Activated CD4-positive, alpha-beta memory T cell treated with anti-CD3 and anti-CD28 coated beads, Interleukin-2, amount 10 ng/mL, durations not matched to agents 7 days and 5 days (primary cell): Measurements from ENCODE around the gene AMIGO1. TPM values are rescaled to one million over a fixed set of nuclear protein-coding genes. Genes with fewer than 3 reads are reported as not detected.

Experiments used
- CTCF ChIA-PET: fragments of 350-600 bp; sonication (Branson Sonifier 250); formaldehyde crosslinking; loops from one replicate; lab custom pipeline; 2021; ENCODE audit warnings: antibody characterized with exemption, inconsistent platforms; lab: Charles Lee
- POLR2A ChIA-PET: fragments of 350-600 bp; sonication (Branson Sonifier 250); formaldehyde crosslinking; loops from one replicate; lab custom pipeline; 2021; ENCODE audit warnings: antibody characterized with exemption; lab: Charles Lee
- DNase-seq: peaks from one replicate; pipeline ENCODE4 v3.0.0-alpha.2; 2020
- H3K27ac Mint-ChIP-seq: one replicate; pipeline ENCODE4 v1.8.0; 2021; ENCODE audit warnings: mild to moderate bottlenecking, mixed read lengths
- H3K27me3 Mint-ChIP-seq: one replicate; pipeline ENCODE4 v1.8.0; 2021; ENCODE audit warnings: mixed read lengths
- H3K36me3 Mint-ChIP-seq: one replicate; pipeline ENCODE4 v1.8.0; 2021; ENCODE audit warnings: low read depth, mixed read lengths
- H3K4me1 Mint-ChIP-seq: one replicate; pipeline ENCODE4 v1.8.0; 2021; ENCODE audit warnings: mixed read lengths
- H3K4me3 Mint-ChIP-seq: one replicate; pipeline ENCODE4 v1.8.0; 2021; ENCODE audit warnings: mild to moderate bottlenecking, mixed read lengths
- H3K9me3 Mint-ChIP-seq: one replicate; pipeline ENCODE4 v1.8.0; 2021; ENCODE audit warnings: mixed read lengths
- total RNA-seq, 2 experiments: library from RNA; stranded (reverse); gene quantifications; one replicate each; pipeline ENCODE4 v1.2.3, GENCODE V29; 2021

AMIGO1 gene
- total RNA-seq, 2 experiments from 2014 or later, result 1.2 to 1.3 TPM

DNA sequence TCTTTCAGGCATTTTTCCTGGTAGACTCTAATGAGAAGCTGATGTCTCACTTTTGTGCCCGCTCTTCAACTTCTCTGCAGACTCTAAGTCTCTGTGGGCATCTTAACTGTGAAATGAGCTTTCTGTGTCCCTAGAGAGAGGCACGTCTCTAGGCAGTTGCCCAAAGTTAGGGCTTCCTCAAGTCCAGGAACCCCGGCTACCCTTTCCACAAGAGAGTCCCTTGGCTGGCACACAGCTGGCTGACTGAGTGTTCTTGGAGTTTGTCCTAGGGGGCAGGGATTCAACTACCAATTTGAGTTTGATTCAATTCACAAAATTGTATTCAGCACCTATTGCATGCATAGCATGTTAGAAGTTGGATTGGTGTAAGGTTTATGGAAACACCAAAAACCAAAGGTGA lies 31.6 kb upstream of the AMIGO1 start:
- Mint-ChIP-seq H3K27me3 (peaks cover 1% of the 10 kb centered on the region), H3K36me3 (no peaks in the 10 kb centered on the region), H3K4me1 (peaks cover 2% of the 10 kb centered on the region), H3K4me3 (no peak overlapping the region), H3K9me3 (no peaks in the 10 kb centered on the region), H3K27ac (no peak overlapping the region)
- DNase-seq, result no peak
- ChIA-PET CTCF (interaction anchor here (1.0 to 17.9 kb wide), 7 partner anchors 8 to 470 kb away, joined by 3 to 779 read pairs (median 5); partner anchors contain the start of genes AHCYL1, ATXN7L2 and CYB561D1), POLR2A (interaction anchor here (1.2 kb wide), 2 partner anchors 57 to 90 kb away, joined by 3 read pairs; partner anchors contain the start of gene ATXN7L2)

DNA sequence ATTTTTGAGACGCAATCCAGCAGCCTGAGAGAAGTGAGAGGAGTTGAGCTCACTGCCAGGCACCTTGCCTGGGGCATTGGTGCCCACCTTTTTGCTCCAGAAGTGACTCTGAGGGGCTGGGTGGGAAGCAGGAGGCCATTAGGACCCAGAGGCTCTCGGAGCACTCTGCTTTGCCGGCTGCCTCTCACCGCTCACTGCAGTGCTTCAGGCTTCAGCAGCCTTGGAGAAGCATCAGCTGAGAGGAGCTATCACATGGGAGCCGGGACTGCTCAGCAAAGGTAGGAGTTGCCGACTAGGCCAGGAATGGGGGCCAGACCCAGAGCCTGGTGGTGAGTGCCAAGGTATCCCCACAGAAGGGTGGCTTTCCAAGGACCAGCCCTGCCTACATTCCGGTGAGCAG lies 30.1 kb upstream of the AMIGO1 start, which contains the start of gene GPR61:
GPR61 (plus strand) TSS at position 197 of the 400 bp plus-strand sequence. CDS start 3,151 bp downstream, outside the sequence.
- ChIA-PET CTCF (interaction anchor here (5.5 to 17.9 kb wide), 2 partner anchors 45 to 101 kb away, joined by 24 to 779 read pairs; partner anchors contain the start of genes ATXN7L2 and CYB561D1), POLR2A (interaction anchor here (1.6 to 2.2 kb wide), 2 partner anchors 9 to 56 kb away, joined by 4 to 7 read pairs; partner anchors contain the start of genes ATXN7L2 and GNAI3)
- no peak for DNase-seq
- no peaks in the 10 kb centered on the region for H3K4me1 Mint-ChIP-seq
- H3K27me3 Mint-ChIP-seq, result peaks cover 1% of the 10 kb centered on the region
- H3K27ac Mint-ChIP-seq, result no peak within 1 kb of the TSS
- no peaks in the 10 kb centered on the region for H3K9me3 Mint-ChIP-seq
- H3K36me3 Mint-ChIP-seq, result no peaks in the 10 kb centered on the region
- no peak within 1 kb of the TSS for H3K4me3 Mint-ChIP-seq

DNA sequence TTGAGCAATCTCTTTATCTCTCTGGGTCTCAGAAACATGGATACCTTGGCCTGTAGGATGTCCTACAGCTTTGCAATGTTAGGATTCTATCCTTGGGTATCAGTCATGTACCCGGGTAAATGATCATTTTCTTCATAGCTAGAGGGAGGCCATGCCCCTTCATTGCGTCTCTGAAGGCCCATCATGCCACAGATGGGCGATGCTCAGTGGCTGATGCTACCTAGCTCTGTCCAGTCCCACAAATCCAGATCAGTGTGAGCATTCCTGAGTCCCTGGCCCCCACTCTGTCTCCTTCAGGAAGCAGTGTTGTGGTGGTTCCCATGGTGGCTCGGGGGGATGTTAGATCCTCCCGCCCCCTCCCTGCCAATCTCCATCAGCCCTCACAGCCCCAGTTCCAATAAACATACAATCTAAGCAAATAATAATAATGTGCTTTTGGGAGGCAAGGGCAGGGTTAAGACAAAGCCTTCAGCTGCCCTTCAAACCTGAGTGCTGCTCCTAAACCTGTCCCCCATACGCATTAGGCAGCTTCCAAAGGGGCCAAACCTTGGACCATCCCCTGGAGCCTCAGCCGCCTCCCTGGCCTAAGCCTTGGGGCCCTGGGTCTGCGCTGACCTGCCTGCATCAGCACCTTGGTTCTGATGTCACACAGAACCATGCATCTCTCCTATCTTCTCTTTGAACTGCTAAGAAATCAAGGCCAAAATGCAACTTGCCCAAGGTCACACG lies 29.5 kb upstream of the AMIGO1 start:
- DNase-seq, result no peak
- no peak overlapping the region for H3K27ac Mint-ChIP-seq
- H3K27me3 Mint-ChIP-seq, result peaks cover 1% of the 10 kb centered on the region
- ChIA-PET POLR2A (interaction anchor here (1.6 to 2.2 kb wide), 2 partner anchors 10 to 55 kb away, joined by 4 to 7 read pairs; partner anchors contain the start of genes ATXN7L2 and GNAI3), CTCF (interaction anchor here (5.5 to 17.9 kb wide), 3 partner anchors 6 to 101 kb away, joined by 24 to 779 read pairs (median 52); partner anchors contain the start of genes ATXN7L2 and CYB561D1)
- H3K4me1 Mint-ChIP-seq, result no peaks in the 10 kb centered on the region
- H3K36me3 Mint-ChIP-seq, result no peaks in the 10 kb centered on the region
- H3K4me3 Mint-ChIP-seq, result no peak overlapping the region
- no peaks in the 10 kb centered on the region for H3K9me3 Mint-ChIP-seq

DNA sequence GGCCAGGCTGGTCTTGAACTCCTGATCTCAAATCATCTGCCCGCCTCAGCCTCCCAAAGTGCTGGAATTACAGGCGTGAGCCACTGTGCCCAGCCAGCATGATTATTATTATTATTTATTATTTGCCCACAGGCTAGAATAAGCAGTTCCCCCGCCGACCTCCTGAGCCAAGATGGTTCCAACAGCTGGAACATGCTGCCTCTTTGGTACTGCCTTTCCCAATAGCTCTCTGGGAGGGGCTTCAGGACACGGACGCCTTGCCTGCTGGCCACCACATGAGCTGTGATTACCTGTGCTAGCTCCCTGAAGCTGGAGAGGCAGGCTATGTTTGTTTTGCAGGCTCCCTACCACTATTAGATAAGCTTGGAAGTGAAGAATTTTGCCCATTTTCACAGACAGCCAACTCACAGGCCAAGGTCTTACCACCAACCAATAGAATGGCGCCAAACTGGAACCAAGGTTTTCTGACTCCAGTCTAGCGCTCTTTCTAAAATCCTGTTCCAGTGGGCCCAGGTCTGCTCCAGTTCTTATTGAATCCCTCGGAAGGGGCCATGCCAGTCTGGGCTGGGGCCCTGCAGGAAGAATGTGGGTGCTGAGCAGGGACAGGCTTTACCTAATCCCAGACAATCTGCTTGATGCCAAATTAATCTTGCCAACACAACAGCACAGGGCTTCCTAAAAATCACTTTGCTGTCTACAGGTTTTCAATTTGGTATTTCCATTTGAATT lies 28.1 kb upstream of the AMIGO1 start:
- no peaks in the 10 kb centered on the region for H3K36me3 Mint-ChIP-seq
- H3K9me3 Mint-ChIP-seq, result no peaks in the 10 kb centered on the region
- no peak overlapping the region for H3K27ac Mint-ChIP-seq
- ChIA-PET POLR2A (interaction anchor here (2.2 kb wide), 1 partner anchor 11 kb away, joined by 7 read pairs; the partner anchor contains the start of gene GNAI3), CTCF (interaction anchor here (1.0 to 17.9 kb wide), 4 partner anchors 7 to 103 kb away, joined by 4 to 779 read pairs (median 38); partner anchors contain the start of genes ATXN7L2, CYB561D1 and GNAI3)
- no peak overlapping the region for H3K4me3 Mint-ChIP-seq
- DNase-seq, result no peak
- H3K4me1 Mint-ChIP-seq, result peaks cover 3% of the 10 kb centered on the region
- H3K27me3 Mint-ChIP-seq, result peaks cover 1% of the 10 kb centered on the region

DNA sequence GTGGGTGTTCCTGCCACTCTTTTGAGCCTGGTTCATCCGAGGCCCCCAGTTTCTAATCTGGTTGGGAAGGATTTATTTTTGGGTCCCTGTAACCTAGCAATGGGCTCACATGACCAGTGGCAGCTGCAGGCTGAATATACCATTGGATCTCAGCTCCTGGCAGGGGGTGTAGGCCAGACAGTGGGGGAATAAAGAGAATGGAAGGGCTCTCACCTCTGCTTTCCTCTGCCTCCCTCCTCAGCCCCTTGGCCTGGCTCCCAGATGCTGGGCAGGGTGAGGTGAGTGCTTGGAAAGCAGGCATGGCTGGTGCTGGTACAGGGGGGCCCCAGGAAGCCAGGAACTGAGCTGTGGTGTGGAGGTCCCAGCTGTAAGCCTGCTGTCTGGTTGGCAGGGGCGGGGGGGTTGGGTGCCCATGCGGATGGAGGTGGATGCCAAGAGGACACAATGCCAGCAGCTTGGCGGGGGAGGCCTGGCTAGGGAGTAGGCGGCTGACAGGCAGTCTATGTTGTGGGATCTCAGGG lies 26.5 kb upstream of the AMIGO1 start:
- DNase-seq, result no peak
- H3K36me3 Mint-ChIP-seq, result no peaks in the 10 kb centered on the region
- ChIA-PET CTCF (interaction anchor here (7.4 to 17.9 kb wide), 2 partner anchors 9 to 41 kb away, joined by 52 to 779 read pairs; partner anchors contain the start of genes ATXN7L2 and CYB561D1), POLR2A (interaction anchor here (1.1 to 1.3 kb wide), 2 partner anchors 10 to 42 kb away, joined by 3 read pairs; partner anchors contain the start of gene CYB561D1)
- no peak overlapping the region for H3K27ac Mint-ChIP-seq
- no peaks in the 10 kb centered on the region for H3K9me3 Mint-ChIP-seq
- peaks cover 18% of the 10 kb centered on the region for H3K4me1 Mint-ChIP-seq
- H3K27me3 Mint-ChIP-seq, result peaks cover under 1% of the 10 kb centered on the region
- no peak overlapping the region for H3K4me3 Mint-ChIP-seq

DNA sequence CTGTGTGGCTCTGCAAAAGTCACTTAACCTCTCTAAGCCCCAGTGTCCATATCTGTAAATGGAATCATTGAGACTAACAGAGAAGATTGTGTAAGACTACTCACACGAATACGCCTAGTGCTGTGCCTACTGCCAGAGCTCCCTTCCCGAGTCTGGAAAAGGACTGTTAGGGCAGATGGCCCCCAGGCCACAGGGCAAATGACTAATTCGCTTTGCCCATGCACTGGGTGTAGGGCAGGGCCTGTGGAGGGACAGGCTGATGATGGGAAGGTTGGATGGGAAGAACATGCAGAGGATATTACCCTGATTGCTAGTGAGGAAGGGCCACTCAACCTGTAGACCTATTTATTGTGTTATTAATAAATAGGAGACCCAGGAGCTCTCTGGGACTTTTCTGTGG lies 26.0 kb upstream of the AMIGO1 start:
- ChIA-PET POLR2A (interaction anchor here (1.1 to 1.3 kb wide), 2 partner anchors 11 to 41 kb away, joined by 3 read pairs; partner anchors contain the start of gene CYB561D1), CTCF (interaction anchor here (7.4 to 17.9 kb wide), 2 partner anchors 9 to 40 kb away, joined by 52 to 779 read pairs; partner anchors contain the start of genes ATXN7L2 and CYB561D1)
- Mint-ChIP-seq H3K4me1 (peaks cover 22% of the 10 kb centered on the region), H3K4me3 (no peak overlapping the region), H3K36me3 (no peaks in the 10 kb centered on the region), H3K27ac (no peak overlapping the region), H3K27me3 (no peaks in the 10 kb centered on the region), H3K9me3 (no peaks in the 10 kb centered on the region)
- DNase-seq, result no peak

DNA sequence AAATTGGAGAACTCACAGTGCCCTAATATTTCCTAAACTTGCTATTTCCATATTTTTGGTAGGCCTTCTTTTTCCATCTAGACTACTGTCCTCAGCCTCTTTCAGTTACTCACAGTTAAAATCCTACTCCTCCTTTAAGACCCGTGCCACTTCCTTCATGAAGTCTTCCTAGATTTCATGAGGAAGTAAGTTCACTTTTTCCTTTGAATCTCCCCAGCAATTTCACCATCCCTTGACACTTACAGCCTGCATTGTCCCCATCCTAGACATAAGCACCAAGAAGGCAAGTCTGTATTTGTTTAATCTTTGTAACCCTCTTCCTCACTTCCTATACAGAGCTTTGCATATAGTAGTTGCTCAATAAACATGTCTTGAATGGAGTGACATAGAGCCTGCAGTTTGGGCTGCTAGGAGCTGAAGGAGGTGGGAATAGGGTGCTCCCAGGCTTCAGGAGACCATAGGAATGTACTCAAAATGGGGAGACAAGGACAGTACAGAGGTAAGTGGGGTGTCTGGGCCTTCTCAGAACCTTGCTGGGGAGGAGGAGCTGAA lies 24.9 kb upstream of the AMIGO1 start:
- no peak overlapping the region for H3K4me3 Mint-ChIP-seq
- no peaks in the 10 kb centered on the region for H3K27me3 Mint-ChIP-seq
- H3K9me3 Mint-ChIP-seq, result no peaks in the 10 kb centered on the region
- ChIA-PET POLR2A (no interaction called here), CTCF (interaction anchor here (0.6 to 17.9 kb wide), 7 partner anchors 11 to 278 kb away, joined by 3 to 779 read pairs (median 22); partner anchors contain the start of genes ATXN7L2, CYB561D1 and SORT1)
- H3K27ac Mint-ChIP-seq, result no peak overlapping the region
- H3K4me1 Mint-ChIP-seq, result peaks cover 22% of the 10 kb centered on the region
- no peak for DNase-seq
- H3K36me3 Mint-ChIP-seq, result no peaks in the 10 kb centered on the region

DNA sequence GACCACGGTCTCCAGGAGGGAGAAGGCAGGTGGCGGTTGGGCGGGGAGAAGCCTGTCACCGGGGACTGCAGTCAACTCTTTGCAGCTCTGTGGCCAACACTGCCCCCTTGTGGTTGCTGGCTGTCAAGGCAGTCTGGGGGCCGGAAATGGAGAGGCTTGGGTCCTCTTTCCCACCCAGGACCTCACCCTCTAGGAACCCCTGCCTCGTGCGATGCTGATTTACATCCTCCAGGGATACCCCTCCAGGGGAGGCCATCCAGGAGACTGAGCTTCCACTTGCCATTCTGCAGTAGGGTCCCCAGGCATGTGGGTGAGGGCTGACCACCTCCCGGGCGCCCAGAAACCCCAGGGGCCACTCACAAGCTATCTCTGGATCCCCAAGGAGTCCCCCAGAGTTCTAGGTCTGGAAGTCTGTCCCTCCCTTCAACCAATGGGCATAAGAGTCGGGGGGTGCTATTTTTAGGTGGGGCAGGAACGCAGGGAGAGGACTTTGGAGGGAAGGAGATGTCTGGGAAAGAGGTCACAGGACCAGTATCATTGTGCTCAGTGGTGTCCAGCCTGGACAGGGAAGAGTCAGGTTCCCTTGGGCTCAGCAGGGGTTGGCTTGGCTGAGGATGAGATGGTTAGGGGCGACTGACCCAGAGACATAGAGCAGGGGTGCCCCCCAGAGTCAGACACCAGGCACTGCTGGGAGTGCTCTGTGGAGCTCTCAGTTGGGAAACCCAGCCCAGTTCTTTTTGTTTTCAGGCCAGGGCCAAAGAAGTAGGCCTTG lies 23.0 kb upstream of the AMIGO1 start:
- Mint-ChIP-seq H3K36me3 (no peaks in the 10 kb centered on the region), H3K4me1 (peaks cover 22% of the 10 kb centered on the region), H3K9me3 (no peaks in the 10 kb centered on the region), H3K27me3 (no peaks in the 10 kb centered on the region), H3K4me3 (peak overlapping the region; percentile 48), H3K27ac (peak overlapping the region; percentile 90)
- CTCF ChIA-PET, result interaction anchor here (0.5 to 17.9 kb wide), 59 partner anchors 9 to 502 kb away, joined by 3 to 779 read pairs (median 4); partner anchors contain the start of genes AHCYL1, AMIGO1, AMPD2 and ATXN7L2
- POLR2A ChIA-PET, result interaction anchor here (0.7 to 5.2 kb wide), 17 partner anchors 9 to 270 kb away, joined by 3 to 54 read pairs (median 7); partner anchors contain the start of genes AMIGO1, ATXN7L2, CYB561D1 and GNAI3
- DNase-seq, result peak; percentile 92

DNA sequence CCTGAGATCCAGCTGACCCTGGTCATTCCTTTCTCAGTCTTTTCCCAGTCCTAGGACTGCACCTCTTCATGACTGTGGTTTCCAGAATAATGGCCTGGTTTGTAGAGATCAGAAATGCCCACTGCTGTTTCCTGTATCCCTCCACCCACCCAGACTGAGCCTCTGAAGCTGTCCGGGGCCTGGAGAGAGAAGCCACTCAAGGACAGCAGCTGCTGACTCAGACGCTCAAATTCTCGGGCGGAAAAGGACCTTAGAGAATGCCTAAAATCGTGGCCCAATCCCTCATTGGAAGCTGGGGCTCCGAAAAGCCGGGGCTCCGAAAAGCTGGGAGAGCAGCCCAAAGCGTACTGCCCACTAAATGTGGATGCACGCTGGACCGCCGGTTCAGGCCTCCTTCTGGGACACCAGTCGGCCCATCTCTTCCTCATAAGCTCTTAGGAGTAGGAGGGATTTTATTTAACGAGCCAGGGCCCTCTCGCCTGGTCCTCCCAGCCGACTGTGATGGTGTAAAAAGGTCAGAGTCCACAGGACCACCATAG lies 22.4 kb upstream of the AMIGO1 start:
- Mint-ChIP-seq H3K4me3 (peak overlapping the region; percentile 48), H3K9me3 (no peaks in the 10 kb centered on the region), H3K27me3 (peaks cover 2% of the 10 kb centered on the region), H3K4me1 (peaks cover 22% of the 10 kb centered on the region), H3K27ac (no peak overlapping the region), H3K36me3 (no peaks in the 10 kb centered on the region)
- ChIA-PET CTCF (interaction anchor here (0.6 to 17.9 kb wide), 50 partner anchors 9 to 502 kb away, joined by 3 to 779 read pairs (median 5); partner anchors contain the start of genes AHCYL1, AMIGO1, AMPD2 and ATXN7L2), POLR2A (interaction anchor here (0.7 to 5.2 kb wide), 16 partner anchors 8 to 269 kb away, joined by 3 to 54 read pairs (median 8); partner anchors contain the start of genes AMIGO1, ATXN7L2, CYB561D1 and GNAI3)
- no peak for DNase-seq

DNA sequence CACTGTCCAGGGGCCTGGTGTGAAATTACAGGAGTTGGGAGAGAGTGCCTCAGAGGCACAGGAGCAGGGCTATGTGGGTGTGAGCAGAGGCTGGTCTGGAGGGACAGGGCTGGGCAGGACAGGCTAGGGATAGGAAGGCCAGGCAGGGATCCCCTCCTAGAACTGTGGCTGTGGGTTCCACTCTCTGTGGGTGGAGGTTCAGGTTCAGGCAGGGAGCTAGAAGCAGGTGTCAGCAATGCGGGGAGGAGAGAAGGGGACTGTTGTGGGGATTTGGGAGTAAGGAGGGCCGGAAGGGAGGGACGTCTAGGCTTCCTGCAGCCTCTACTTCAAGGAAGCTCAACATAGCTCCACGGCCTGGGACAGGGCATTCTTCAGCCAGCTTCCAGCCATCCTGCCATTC lies 21.9 kb upstream of the AMIGO1 start:
- H3K36me3 Mint-ChIP-seq, result no peaks in the 10 kb centered on the region
- ChIA-PET POLR2A (interaction anchor here (1.0 to 5.2 kb wide), 11 partner anchors 15 to 248 kb away, joined by 3 to 54 read pairs (median 12); partner anchors contain the start of genes AMIGO1, ATXN7L2, CYB561D1 and PSMA5), CTCF (interaction anchor here (0.6 to 17.9 kb wide), 30 partner anchors 9 to 503 kb away, joined by 3 to 779 read pairs (median 8); partner anchors contain the start of genes AHCYL1, AMIGO1, ATXN7L2 and CYB561D1)
- H3K9me3 Mint-ChIP-seq, result no peaks in the 10 kb centered on the region
- peaks cover 22% of the 10 kb centered on the region for H3K4me1 Mint-ChIP-seq
- no peak overlapping the region for H3K4me3 Mint-ChIP-seq
- DNase-seq, result no peak
- peak overlapping the region; percentile 10 for H3K27ac Mint-ChIP-seq
- H3K27me3 Mint-ChIP-seq, result peaks cover 5% of the 10 kb centered on the region
